ENCODE results near the gene PDAP1. TPM values are rescaled to one million over a fixed set of nuclear protein-coding genes. Genes with fewer than 3 reads are reported as not detected.
"Not testable (repeated sequence)": the region's sequence is repeated elsewhere in the genome, so short reads cannot be mapped to it uniquely, and the experiment has no call there.

PDAP1 gene
- total and polyA plus RNA-seq, 12 donors: 71.4 to 312 (median 97.6) TPM

DNA sequence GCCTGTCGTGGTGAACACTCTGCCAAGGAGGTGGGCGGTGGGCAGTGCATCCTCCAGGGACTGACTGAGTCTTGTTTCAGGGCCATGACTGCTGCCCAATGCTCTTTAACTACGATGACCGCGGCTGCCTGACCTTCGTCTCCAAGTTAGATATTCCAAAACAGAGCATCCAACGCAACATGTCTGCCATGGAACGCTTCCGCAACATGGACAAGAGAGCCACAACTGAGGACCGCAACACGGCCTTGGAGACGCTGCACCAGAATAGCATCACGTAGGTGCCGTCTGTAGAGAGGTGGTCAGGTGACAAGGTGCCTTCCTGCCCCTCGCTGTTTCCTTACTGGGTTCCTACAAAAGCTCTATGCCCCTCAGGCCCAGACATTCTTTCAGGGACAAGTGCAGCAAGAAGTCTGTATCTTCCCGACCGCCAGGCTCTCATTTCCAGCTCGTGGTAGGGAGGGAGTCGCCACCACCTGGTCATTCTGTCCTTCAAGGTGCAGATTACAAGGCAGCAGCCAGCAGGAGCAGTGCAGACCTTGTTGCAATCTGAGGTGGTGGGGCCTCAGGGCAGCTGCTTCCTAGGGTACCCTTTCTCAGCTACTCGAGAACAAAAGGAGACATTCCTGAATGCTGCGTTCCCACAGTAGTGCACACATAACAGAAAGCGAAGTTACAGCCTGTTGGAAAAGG is 48.8 kb downstream of the PDAP1 start:
- no peak for ATAC-seq
- intact Hi-C loops (cut with DNase I): loop anchor here in 1 of 10 donors (10.0 kb wide), 1 partner anchor 55 kb away; no protein-coding TSS in a partner anchor
- Histone ChIP-seq H3K4me3 (no peak overlapping the region), H3K27ac (no peak overlapping the region), H3K36me3 (peaks cover 0 to 100% (median 92%) of the 10 kb centered on the region in 9 donors), H3K9me3 (no peaks in the 10 kb centered on the region), H3K4me1 (no peaks in the 10 kb centered on the region), H3K27me3 (no peaks in the 10 kb centered on the region)
- TF ChIP-seq, protein P1, sequence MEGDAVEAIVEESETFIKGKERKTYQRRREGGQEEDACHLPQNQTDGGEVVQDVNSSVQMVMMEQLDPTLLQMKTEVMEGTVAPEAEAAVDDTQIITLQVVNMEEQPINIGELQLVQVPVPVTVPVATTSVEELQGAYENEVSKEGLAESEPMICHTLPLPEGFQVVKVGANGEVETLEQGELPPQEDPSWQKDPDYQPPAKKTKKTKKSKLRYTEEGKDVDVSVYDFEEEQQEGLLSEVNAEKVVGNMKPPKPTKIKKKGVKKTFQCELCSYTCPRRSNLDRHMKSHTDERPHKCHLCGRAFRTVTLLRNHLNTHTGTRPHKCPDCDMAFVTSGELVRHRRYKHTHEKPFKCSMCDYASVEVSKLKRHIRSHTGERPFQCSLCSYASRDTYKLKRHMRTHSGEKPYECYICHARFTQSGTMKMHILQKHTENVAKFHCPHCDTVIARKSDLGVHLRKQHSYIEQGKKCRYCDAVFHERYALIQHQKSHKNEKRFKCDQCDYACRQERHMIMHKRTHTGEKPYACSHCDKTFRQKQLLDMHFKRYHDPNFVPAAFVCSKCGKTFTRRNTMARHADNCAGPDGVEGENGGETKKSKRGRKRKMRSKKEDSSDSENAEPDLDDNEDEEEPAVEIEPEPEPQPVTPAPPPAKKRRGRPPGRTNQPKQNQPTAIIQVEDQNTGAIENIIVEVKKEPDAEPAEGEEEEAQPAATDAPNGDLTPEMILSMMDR (IDR thresholded peaks at IDR 0.05): no peak
- WGBS, 2 donors: 87 to 91% methylated on average over 22 of the region's 22 CpGs
- no peak for DNase-seq

DNA sequence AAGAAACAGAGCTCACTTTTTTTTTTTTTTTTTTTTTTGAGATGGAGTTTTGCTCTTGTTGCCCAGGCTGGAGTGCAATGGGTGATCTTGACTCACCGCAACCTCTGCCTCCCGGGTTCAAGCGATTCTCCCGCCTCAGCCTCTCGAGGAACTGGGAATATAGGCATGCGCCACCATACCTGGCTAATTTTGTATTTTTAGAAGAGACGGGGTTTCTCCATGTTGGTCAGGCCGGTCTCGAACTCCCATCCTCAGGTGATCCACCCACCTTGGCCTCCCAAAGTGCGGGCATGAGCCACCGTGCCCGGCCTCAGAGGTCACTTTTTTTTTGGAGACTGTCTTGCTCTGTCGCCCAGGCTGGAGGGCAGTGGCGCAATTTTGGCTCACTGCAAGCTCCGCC is 49.9 kb downstream of the PDAP1 start:
- intact Hi-C loops (cut with DNase I); H3K9me3 ChIP-seq; DNase-seq; H3K4me3 ChIP-seq; ATAC-seq; H3K27me3 ChIP-seq; H3K4me1 ChIP-seq; H3K27ac ChIP-seq: not testable (repeated sequence)
- 93 to 94% methylated on average over 15 of the region's 15 CpGs for WGBS, 2 donors
- H3K36me3 ChIP-seq: peaks cover 0 to 100% (median 92%) of the 10 kb centered on the region in 9 donors

DNA sequence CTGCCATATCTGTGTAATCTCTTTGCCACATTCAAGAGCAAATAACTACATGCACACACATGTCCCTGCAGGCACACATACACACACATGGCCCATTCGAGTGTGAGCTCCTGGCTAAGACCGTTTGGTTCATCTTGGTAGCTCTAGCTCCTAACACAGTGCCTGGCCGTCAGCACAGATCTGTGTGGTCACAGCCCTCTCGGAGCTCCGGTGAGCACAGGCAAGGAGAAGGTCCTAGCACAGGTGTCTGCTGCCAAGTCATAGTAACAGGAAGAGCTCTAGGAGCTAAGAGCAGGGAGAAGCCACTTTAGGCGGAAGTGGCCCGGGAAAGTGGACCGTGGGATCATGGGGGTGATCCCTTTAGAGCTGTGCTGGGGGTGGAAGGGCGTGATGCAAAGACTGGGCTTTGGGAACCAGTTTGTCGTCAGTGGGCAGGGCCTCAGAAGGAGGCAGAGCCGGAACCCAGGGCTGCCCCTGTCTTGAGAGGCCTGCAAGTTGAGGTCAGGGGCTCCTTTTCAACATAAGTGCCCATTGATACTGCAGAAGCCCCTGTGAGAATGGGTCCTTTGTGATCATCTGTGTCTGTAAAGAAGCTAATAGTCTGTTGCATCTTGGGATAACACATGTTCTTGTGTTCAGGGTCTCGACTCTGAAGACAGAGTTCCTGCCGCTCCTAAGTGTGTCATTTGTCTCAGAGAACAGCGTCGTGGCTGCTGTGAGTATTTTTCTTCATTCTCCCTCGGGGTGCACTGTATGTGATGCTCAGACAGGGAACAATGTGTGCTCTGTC is 50.5 kb downstream of the PDAP1 start:
- H3K36me3 ChIP-seq: peaks cover 0 to 100% (median 92%) of the 10 kb centered on the region in 9 donors
- H3K9me3 ChIP-seq: no peaks in the 10 kb centered on the region
- TF ChIP-seq, protein P1 (IDR thresholded peaks at IDR 0.05): no peak
- H3K27ac ChIP-seq: no peak overlapping the region
- no peaks in the 10 kb centered on the region for H3K4me1 ChIP-seq
- intact Hi-C loops (cut with DNase I): no loop called here
- H3K4me3 ChIP-seq: no peak overlapping the region
- no peaks in the 10 kb centered on the region for H3K27me3 ChIP-seq
- WGBS, 2 donors: 93 to 94% methylated on average over 16 of the region's 16 CpGs
- ATAC-seq (peak in 5 of 8 donors; percentile 10 to 50 (median 19)), DNase-seq (no peak)

DNA sequence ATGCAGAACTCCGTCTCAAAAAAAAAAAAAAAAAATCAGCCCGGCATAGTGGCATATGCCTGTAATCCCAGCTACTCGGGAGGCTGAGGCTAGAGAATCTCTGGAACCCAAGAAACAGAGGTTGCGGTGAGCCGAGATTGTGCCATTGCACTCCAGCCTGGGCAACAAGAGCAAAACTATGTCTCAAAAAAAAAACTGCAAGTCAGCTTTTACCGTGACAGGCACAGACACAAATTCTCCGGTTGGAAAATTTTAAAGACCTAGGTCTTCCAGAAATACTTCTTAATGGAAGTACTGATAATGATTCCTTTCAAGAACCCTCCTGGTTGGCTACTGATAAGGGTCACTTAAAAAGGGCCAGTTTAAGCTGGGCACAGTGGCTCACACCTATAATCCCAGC is 53.3 kb downstream of the PDAP1 start:
- intact Hi-C loops (cut with DNase I): no loop called here
- ATAC-seq (no peak), DNase-seq (no peak)
- Histone ChIP-seq H3K27me3 (no peaks in the 10 kb centered on the region), H3K4me1 (no peaks in the 10 kb centered on the region), H3K27ac (no peak overlapping the region), H3K4me3 (no peak overlapping the region), H3K9me3 (no peaks in the 10 kb centered on the region), H3K36me3 (peaks cover 0 to 100% (median 93%) of the 10 kb centered on the region in 9 donors)
- TF ChIP-seq, protein P1 (IDR thresholded peaks at IDR 0.05): no peak
- WGBS, 2 donors: 91 to 93% methylated on average over 7 of the region's 7 CpGs
